Muscle of arm (tissue), 12 donors: ENCODE measurements around the gene PLEKHA7. TPM values are rescaled to one million over a fixed set of nuclear protein-coding genes. Genes with fewer than 3 reads are reported as not detected.
A peak's percentile ranks its signal among the peaks of the same experiment; 100 is the strongest.
"Not testable (repeated sequence)": the region's sequence is repeated elsewhere in the genome, so short reads cannot be mapped to it uniquely, and the experiment has no call there.

Experiments
- DNase-seq: peaks from one replicate; pipeline ENCODE4 v3.0.0-alpha.2; 2013
- polyA plus RNA-seq, 12 donors: library from polyadenylated mRNA; unstranded; fragments of 120-200 nt; gene quantifications; one replicate each; pipeline ENCODE4 v1.2.1, GENCODE V29; 2013; ENCODE audit not compliant: insufficient read length in 12 of 12

The PLEKHA7 gene
- polyA plus RNA-seq, 12 donors = 4.9 to 20.3 (median 6.0) TPM; not detected in 1

DNA sequence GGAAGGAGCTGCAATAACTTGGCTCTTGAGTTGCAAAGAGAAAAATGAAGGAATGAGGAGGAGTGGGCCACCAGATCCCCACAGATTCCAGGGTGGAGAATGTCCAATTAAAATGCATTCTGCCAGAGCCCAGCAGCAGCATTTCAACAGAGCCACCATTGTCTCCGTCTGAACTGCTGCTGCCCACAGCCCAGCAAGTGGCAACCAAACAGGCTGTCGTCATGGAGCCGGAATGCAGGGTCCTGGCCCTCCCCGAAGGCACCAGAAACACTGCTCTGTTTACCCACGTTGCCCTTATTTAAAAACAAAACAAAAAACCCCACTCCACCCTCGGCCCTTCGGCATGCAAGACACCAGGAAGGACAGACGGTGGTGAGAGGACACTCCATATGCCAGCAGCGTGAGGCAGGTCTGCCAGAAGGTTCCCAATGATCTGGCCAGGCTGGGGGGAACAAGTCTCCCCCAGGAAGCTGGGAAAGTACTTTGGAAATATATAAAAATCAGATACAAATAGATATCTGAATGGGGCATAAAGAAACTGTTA, 32.5 kb downstream of the PLEKHA7 start:
- peak; percentile 22 for DNase-seq

DNA sequence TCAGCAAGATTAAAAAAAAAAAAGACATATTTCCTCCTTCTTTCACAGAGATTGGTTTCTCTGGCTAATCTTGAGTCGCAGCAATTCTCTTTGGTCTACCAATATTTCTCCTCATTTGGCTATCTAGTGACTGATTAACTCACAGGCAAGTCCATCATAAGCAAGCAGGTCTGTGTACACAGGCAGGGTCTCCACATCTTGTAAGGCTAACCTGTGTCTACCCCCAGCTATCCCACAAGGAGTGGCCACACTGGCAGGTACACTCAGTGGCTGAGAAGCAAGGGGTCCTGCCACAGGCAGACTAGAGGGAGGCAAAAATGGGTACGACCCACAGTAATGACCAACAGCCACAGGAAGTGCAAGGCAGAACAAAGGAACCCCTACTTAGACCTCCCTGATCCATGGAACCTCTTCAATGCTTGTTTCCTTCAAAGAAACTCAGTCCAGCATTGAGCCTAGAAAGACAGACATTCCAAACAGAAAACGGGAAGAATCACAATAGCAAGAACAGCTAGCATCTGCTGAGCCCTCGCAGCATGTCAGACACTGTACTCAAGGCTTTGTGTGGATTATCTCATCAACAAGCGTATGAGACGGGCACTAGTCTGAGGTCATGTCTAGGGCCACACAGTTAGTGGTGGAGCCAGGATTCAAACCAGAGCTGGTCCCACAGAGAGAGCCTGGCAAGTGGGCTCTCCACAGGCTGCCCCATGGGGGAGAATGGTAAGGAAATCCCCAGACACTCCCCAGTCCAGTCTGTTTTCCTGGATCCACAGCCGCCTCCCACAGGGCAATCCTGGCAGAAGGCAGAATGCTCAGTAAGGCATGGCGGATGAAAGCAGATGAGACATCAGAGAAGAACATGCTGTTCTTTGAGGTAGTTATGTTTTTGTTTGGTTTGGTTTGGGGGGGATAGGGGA, 34.3 kb downstream of the PLEKHA7 start:
- no peak for DNase-seq

DNA sequence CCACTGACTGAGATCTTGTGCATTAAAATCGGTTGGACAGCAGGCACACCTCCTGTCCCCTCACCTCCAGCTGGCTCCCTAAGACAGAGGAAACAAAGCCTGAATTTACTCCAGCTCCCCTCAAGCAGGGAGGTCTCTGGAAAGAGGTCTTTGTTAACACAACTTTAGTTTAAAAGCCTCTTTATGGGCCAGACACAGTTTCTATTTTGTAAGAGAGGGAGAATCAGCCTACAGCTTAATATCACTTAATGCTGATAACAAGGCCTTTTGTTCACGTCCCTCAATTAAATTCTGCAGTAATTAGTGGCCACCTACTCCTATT, 36.3 kb downstream of the PLEKHA7 start:
- no peak for DNase-seq

DNA sequence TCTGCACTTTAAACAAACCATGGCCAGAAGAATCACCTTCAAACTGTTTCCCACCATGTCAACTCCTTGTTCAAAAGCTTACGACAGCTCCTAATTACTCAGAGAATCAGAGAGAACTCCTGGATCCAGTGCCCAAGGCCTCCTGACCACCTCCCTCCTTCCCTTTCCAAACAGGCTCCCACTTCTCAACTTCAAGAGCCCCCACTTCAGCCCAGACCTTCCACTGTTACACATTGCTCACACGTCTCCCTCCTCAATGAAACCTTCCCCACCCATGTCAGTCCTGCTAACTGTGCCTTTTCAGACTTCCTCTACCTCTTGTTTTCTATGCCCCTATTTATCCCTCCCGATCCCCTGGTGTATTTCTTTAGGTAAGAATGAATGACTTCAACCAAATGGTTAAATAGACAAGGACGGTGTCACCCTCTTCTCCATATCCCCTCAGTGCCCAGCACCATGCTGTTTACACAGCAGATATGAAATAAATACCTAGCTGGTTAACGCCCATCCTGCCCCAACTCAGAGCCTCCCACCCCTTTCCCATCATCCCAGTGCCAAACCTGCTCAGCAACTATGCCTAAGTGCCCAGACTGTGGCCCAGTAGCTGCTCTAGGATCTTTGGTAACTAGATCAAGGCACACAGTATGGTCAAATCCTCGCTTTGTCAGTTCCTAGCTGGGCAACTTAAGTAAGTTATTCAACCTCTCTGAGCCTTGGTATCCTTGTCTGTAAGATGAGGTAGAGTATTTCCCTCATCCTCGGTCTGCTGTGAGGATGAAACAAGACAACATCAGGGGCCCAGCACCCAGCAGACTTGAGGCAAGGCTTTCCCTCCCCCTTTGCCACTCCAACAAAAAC, 36.8 kb downstream of the PLEKHA7 start:
- no peak for DNase-seq

DNA sequence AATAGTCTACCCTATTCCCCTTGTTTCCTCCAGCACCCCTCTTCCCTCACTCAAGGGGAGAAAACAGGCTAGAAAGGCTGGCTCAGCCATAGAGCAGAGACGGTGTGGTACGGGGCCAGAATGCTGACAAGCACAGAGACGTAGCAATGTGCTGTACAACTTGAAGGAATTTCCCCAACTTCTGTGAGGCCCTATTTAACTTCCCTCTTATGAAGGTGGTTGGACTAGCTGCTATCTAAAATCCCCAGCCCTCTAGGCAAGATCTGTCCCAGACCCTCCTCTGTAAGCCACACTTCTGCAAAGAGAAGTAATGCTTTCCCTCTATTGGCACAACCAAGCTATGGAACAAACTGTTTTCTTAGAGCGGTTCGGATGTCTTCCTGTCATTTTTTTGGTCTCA, 37.8 kb downstream of the PLEKHA7 start:
- DNase-seq = no peak

DNA sequence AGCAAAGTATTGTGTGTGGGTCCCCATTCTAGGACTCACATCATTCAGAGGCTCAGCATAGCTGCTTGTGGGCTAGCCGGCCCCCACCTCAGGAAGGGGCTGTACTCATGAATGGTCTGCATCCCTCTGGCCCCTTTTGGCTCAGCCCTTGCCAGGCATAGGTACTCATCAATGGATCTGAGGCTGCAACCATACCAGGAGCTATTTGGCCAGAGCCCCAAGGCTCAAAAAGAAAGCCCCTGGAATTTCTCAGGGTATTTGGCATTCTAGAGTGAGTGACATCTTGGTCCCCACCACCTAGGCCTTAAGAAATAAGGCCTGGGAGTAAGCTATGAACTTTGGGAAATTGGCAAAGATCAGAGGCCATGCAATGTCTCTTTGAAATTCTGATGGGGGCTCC, 38.3 kb downstream of the PLEKHA7 start:
- no peak for DNase-seq

DNA sequence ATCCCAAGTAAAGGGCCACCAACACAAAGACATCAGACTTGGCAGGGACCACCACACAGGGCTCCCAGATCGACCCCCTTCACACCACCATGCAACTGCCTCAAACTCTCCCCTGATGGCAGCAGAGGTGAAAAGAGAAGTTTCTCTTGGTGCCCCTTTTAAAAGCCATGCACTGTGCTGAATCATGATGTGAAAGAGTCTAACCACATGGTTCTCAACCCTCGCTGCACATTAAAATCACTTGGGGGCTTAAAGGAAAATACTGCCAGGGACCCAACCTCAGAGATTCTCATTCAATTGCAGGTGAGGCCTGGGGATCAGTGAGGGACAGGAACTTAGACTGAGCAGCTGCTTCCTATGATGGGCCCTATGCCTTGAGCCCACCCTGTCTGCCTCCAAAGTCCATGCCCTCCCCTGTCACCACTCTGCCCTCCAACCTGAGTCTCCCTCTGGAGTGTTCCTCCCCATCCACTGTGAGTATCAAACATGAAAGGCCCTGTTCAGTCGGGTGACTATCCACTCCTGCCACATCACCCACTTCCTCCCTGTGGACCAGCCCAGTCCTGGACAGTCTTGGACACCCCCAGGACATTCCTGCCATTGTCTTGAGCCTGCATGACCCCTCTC, 40.8 kb downstream of the PLEKHA7 start:
- no peak for DNase-seq

DNA sequence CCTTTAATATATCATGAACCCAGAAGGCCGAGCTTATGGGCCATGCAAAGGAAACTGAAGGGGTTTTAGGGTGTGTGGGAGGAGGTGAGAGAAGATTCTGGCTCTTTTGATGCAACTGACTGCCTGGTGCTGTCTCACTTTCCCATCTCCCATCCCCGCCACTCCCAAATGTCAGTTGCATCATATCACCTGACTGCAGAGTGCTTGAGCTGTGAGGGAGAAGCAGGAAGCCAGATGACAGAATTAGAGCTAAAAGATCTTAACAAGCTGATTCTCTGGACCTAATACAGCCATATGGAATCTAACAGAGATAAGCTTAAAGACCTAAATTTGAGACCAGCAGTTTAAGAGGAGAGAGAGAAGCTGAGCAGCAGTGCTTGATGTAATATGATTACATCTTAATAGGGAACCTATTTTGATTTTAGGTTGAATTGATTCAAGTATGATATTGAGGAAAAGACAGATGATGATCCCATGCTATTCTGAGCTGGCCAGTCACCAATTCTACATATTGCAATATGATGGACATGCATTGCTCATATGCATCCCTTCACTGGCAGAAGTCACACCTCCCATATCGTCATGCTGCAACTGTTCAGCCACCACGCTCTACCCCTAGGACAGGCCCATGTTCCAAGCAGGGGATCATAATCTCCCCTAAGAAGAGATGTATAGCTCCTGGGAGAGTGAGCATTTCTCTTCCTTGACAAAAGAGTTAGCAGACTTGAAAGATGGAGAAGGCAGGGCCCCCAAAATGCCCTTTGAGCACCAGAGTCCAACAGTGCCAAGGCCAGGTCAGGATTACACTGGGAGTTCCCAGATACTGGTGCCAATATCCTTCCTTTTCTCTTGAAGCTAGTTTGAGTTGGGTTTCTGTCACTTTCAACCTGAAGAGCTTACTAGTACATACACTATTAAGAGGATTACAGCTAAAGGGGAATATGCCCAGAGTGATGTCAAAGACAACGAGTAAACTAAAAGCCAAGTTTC, 44.9 kb downstream of the PLEKHA7 start:
- no peak for DNase-seq

DNA sequence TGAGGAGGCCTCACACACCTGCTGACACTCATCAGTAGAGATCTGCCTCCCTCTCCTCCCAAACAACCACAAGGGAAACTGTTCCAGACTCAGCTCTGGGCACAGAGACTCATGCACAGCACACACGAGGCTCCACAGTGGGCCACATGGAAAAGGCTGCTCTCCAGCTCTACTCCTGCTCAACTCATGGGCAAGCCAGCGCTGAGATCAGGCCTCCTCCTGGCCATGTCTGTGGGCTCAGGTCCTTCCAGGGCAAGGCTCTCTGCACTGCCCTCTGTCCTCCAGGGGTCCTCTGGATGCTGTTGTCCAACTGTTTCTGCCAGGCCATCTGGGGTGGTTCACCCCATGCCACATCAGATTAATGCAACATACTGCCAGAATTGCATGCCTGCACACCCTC, 46.0 kb downstream of the PLEKHA7 start:
- no peak for DNase-seq

DNA sequence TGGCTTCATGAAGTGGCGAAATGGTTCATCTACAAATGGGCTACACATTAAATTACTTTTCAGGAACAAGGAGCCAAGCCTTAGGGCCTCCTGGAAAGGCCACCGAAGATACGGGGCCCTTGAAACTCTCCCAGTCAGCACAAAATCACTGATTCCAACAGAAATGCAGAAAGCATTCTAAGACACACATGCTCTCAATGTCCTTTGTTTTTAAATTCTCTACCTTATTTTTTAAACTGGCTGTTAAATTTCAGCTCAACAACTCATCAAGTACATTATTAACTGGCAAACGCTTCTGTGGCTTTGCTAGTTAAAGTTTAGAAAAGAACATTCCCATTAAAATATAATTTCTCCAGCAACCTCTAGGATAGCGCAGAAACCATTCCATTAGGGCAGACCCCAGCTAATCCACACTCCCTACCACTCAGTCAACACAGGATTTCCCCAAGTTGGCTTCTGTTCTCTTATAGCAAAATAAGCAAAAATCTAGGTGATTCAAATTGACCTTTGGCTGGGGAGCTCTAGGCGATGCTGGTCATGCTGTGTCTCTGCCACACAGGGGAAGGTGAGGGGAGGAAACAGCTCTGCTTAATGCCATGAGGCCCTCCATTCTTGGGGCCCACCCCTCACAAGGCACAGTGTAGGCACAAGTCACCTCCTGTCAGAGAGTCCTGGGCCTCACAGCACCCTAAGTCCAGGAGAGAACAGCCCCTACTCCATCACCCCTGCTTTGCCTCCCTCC, 47.1 kb downstream of the PLEKHA7 start:
- DNase-seq = no peak

DNA sequence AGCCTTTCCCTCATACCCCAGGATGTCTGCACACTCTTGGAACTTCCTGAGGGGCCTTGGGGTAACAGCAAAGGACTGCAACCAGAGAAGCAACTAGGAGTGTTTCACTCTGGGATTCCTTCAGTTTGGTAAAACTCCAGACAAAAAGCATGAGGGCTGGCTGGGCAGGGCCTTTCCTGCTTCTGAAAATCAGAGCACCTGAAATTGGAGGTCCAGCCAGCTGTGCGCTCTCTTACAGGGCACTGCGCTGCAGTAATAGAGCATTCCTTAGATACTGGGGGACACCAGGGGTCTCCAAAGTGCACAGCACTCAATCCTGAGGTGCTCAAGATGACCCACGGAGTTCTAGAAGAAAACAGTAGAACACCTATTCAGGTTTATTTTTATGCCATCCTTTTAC, 49.7 kb downstream of the PLEKHA7 start:
- DNase-seq = no peak

DNA sequence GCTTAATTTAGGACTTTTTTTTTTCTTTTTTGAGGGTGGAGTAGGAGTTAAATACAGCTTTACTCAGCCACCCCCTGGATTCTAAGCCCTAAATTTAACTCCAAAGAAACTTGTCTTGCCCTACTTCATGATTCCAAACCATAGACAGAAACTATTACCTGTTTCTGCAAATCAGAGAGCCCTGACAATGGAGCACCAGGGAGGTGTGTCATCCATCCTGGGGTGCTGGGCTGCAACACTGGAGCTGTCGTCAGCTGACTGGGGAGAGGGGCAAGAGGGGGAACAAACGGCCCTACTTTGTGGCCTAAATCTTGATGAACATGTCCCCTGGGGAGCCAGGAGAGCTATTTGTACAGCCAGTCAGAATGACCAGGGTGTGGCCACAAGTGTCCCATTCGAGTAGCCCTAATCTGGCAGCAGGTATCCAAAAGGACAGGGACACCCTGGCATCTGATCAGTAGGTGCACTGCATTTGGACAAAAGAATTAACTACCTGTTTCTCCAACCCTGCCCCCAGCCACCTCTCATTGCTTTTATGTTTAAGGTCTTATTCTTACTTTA, 50.8 kb downstream of the PLEKHA7 start:
- DNase-seq = no peak

DNA sequence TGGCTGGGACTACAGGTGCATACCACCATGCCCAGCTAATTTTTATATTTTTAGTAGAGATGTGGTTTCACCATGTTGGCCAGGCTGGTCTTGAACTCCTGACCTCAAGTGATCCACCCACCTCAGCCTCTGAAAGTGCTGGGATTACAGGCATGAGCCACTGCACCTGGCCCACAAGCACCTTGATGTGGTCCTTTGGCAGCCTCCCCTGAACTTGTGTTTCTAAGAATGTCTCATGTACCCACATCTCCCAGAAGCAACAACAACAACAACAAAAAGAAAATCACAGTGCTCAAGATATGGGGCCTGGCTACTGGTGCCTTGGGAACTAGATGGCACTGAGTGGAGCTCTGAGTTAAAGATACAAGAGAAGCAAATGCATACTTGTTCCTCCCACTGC, 51.6 kb downstream of the PLEKHA7 start:
- DNase-seq = not testable (repeated sequence)

DNA sequence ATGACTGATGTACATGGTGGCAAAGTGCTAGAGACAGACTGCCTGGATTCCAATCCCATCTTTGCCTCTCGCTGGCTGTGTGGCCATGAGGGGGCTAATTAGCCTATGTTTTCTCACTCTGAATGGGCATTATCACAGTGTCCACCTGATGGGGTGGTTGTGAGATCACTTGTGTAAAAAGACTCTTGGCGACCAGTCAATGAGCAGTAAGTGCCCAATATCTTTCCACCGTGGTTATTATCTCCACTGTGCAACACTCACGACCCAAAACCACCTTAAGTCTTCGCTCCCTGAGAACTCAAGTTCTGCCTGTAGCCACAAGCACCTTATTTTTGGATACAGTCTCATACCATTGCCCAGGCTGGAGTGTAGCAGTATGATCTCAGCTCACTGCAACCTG, 52.1 kb downstream of the PLEKHA7 start:
- no peak for DNase-seq

DNA sequence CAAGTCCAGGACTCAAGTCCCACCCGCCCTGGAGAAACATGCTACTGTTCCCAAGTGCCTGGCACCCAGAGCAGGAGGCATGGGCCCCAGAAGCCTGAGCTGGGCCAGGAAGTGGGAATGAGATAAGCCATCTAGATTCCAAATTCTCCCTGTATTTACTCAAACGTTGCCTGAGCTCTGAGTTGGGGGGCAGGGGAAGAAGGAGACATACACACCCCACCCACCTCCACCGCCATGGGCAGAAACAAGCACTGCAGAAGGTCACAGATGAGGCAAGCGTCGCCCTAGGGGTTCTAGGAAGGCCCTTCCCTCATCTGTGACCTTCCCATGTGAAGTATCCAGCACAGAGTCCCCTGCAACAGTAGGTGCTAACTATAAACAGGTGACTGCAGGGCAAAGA, 54.0 kb downstream of the PLEKHA7 start:
- no peak for DNase-seq

DNA sequence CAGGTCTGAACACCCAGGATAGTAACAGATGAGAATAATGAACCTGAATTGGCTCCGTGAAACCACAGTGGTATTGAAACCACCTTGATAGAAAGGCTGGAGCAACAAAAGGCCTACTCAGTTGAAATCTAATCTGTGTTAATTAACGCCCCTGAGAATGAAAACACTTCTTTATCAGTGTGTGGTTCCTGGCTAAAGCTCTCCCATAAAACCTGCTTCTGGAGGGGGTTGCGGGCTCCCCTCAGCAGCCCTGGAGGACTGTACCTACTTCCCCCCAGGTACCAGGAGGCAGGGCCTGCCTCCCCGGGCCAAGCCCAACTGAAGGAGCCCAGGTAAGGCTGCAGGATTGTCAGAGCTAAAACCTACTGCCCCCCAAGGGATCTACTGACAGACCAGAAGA, 54.6 kb downstream of the PLEKHA7 start:
- DNase-seq = no peak

DNA sequence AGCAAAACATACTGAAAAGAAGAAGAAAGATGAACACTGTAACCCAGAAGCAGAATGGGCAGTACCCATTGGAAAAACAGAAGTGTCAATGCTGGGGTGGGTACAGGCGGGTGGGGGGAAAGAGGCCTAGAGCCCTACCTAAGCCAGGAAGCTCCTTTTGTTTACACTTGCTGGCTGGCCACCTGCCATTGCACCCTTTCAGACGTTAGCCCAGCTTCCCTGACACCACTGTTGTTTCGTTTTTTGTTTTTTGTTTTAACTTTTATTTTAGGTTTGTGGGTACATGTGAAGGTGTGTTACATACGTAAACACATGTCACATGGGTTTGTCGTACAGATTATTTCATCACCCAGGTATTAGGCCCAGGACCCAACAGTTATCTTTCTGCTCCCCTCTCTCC, 55.4 kb downstream of the PLEKHA7 start:
- DNase-seq = no peak

DNA sequence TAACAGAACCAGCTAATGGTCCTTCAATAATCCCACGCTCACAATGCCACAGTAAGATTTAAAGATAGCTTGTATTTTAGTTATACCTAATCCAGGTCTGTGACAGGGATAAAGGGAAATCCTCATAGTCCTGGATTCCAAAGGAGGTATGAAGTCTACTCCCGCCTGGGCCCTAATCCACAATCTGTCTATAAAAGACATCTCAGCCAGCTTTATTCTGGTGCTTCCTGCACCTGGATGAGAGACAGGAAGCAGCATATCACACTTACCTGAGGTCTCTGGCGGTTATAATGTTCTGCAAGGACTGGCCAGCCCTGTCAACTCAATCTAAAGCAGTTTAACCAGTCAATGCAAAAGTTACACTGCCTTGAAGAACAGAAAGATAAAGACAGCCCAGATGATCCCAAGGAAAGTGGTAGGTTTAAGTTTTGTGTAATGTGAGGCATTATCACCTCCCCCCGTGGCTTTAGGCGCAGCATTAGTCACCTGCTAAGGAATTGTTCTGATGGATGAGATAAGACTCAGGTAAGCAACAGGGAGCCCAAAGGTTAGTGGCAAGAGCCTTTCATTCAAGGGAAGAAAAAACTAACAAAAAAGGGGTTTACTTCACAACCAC, 57.6 kb downstream of the PLEKHA7 start:
- DNase-seq = no peak

DNA sequence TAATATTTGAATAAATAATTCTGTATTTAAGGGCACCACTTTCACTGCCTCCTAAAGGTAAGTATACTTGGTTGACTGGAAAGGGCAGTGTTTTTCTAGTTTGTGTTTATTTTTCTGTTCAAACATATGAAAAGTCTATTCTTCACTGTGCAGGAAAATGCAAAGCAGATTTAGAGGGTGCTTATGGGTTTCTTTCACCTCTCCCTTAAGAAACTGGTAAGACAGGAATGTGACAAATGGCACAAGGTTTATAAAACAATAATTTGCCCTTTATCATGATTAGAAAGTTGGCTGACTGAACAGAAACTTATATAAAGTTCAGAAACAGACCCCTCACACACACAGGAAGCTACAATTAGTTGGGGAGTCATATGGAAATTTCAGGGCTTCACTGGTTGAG, 60.6 kb downstream of the PLEKHA7 start:
- no peak for DNase-seq
